HFF-Myc (cell line): ENCODE data around the gene CDH22.

Source experiments
- DNase-seq: peaks from one replicate; pipeline ENCODE4 v3.0.0-alpha.2; 2011; ENCODE audit warnings: low read depth; ENCODE audit errors: extremely low read depth
- H3K4me3 ChIP-seq: replicated peaks from 2 replicates; pipeline ENCODE4 v1.5.1; 2011; ENCODE audit warnings: low read depth, mild to moderate bottlenecking, control low read depth, low read length
- TF ChIP-seq, protein P1 (sequence below): IDR thresholded peaks from 2 replicates; pipeline ENCODE4 v1.5.1; 2012; ENCODE audit warnings: mild to moderate bottlenecking, low read depth, low read length, control low read depth; ENCODE audit errors: missing control alignments

Gene CDH22

DNA sequence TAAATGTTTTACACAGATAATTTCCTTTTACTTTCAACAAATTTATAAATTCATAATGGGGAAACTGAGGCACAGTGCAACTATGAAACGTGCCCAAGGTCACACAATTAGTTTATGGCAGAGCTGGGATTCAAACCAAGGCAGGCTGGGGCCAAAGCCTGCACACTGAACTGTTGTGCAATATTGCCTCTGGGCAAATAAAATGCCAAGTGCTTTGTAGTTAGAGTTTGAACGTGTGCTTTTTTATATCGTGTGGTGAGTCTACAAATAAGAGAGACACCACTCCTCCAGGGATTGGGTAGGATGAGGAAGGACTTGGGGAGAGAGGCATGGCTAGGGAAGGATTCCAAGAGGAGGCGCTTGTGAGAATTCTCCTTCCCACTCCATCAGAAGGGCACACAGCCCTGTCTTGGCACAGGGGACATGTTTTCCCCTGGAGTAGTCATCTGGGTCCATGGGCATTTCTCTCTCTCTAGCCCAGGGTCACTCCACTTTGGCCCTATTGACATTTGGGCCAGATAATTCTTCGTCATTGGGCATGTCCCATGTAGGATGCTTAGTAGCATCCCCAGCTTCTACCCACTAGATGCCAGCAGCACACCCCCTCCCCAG, 2.8 kb upstream of the CDH22 start:
- no peak overlapping the region for H3K4me3 ChIP-seq
- TF ChIP-seq, protein P1, sequence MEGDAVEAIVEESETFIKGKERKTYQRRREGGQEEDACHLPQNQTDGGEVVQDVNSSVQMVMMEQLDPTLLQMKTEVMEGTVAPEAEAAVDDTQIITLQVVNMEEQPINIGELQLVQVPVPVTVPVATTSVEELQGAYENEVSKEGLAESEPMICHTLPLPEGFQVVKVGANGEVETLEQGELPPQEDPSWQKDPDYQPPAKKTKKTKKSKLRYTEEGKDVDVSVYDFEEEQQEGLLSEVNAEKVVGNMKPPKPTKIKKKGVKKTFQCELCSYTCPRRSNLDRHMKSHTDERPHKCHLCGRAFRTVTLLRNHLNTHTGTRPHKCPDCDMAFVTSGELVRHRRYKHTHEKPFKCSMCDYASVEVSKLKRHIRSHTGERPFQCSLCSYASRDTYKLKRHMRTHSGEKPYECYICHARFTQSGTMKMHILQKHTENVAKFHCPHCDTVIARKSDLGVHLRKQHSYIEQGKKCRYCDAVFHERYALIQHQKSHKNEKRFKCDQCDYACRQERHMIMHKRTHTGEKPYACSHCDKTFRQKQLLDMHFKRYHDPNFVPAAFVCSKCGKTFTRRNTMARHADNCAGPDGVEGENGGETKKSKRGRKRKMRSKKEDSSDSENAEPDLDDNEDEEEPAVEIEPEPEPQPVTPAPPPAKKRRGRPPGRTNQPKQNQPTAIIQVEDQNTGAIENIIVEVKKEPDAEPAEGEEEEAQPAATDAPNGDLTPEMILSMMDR: no peak
- DNase-seq: no peak

DNA sequence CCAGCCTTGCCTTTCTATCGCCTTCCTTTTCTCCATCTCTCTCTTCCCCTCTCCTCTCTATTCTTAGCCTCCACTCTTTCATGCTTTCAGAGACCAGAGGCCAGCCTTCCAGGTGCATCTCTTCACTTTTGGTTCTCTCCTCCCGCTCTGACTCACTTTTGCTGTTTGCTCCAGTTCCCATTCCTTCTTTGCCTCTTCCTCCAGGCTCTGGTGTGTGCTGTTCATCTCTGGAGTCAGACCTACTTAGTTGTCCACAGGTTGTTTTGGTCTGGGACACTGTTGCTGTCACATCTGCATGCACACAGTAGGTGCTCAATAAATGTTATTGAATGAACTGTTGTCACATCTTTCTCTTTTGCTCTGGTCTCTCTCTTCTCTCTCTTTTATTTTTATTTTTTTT, 1.6 kb upstream of the CDH22 start:
- no peak for DNase-seq
- no peak overlapping the region for H3K4me3 ChIP-seq
- TF ChIP-seq, protein P1: no peak

DNA sequence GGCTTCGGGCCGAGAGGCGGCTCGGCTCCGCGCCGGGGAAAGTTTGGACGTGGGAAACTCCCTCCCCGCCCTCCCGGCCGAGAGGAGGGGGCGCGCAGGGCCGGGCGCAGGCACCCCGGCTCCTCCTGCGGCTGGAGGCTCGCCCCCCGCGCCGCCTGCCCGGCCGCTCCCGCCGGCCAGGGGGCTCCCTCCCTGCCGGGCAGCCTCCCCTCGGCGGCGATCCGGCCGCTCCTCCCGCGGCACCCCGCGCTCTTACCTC, 370 bp downstream of the CDH22 start:
- DNase-seq: no peak
- H3K4me3 ChIP-seq: no peak overlapping the region
- TF ChIP-seq, protein P1: no peak

DNA sequence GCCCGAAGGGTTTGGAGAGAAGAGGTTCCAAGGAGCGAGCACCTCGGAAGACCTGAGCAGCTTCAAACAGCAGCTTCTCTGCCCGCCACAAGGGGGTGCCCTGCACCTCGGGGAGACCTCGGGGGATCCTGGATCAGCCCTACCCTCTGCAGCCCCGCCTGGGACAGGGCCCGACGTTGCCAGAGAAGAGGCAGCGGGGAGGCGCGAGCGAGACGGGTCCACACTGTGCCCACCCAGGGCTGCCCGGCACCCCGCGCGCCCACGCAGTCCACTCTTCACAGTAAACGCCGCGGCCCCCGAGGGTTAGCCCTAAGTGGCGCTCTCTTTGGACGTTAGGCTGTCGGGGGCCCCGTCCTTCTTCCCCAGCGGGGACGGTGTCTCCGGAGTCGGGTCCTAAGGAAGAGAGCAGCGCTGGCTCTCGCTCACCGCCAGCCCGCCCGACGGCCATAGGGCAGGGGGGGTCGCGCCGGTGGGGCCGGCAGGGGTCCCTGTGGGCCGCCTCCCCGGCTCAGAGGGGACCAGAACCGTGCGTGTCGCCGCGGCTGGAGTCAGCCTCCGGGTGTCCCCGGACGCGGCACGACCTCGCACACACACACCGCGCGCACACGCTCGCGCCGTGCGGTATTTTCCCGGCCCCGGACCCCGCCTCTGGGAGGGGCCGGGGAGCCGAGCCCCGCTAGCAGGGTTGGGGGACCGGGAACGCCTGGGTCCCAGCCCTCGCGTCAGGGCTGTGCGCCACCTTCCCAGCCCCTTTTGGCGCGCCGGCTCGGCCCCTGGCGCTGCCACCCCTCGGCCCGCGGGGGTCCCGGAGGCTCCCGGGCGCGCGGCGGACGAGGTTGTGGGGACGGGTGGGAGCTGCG, 929 bp downstream of the CDH22 start:
- TF ChIP-seq, protein P1: peak; percentile 89
- no peak for DNase-seq
- no peak overlapping the region for H3K4me3 ChIP-seq

DNA sequence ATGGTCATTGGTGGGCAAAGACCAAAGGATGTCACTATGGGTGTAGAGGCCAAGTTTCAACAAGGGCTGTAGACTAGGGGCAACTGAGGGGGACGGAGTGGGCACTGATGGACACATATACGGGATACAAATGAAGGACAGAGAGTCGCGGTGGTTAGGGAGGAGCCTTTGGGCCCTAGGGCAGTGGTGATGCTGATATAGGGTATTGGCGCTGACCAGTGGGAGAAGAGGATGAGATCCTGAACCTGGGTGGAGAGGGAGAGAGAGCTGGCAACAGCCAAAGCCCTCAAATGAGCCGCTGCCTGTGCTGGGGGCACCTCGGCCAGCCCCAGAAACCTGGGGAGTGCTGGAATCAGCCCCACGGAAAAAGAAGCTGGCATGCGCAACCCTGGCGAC, 1.6 kb downstream of the CDH22 start:
- TF ChIP-seq, protein P1: no peak
- H3K4me3 ChIP-seq: no peak overlapping the region
- DNase-seq: no peak

DNA sequence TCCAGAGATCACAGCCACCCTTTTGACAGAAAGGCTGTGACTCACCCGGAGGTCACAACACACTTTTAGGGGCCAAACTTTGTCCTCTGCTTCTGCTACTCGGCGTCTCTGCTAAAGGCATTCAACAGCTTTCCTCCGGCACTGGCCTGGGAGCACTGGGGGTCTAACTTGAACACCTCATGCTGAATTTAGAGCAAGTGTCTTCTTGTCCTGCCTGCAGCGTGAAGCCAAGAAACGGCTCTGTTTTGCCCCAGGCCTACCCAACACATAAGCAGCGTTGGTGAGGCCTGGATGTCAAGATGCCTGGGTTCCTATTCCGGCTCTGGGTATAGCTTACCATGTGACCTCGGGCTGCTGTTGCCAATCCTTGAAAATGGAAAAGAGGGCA, 2.3 kb downstream of the CDH22 start:
- H3K4me3 ChIP-seq: no peak overlapping the region
- TF ChIP-seq, protein P1: no peak
- DNase-seq: no peak

DNA sequence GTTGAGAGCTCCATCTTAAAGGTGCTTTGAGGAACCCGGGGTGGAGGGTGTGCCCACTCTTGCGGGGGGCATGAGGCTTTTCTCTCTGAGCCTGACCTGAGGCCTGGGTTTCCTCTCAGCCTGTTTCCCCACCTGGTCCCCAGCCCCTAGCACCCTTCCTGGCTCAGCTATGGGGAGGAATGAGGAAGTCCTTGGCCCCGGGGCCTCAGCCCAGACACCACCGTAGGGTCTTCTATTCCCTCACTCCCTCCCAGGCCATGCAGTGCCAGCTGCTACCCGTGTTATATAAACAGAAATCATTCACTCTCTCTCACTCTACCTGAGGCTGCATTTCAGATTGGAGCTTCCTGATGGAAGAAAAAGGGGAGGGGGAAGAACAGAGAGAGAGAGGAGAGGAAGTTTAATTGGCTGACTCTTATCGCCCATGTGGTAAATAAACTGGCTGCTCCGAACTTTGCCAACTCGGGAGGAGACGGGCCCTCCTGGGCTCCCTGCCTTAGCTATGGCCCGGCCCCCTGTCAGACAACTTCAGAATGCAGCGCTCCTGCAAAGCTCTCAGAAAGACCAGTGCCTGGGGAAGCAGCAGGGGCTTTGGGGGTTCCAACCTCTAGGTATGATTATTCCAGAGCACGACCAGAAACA, 2.8 kb downstream of the CDH22 start:
- no peak overlapping the region for H3K4me3 ChIP-seq
- no peak for DNase-seq
- TF ChIP-seq, protein P1: no peak
